Smooth muscle cell (in vitro differentiated cells): ENCODE measurements around the gene POLG2. TPM values are rescaled to one million over a fixed set of nuclear protein-coding genes. Genes with fewer than 3 reads are reported as not detected.
"Not testable (repeated sequence)": the region's sequence is repeated elsewhere in the genome, so short reads cannot be mapped to it uniquely, and the experiment has no call there.

Source experiments
- DNase-seq: peaks from one replicate; lab custom pipeline; 2025; ENCODE audit not compliant: unreplicated experiment; lab: John Stamatoyannopoulos, UW
- H2AFZ ChIP-seq: fragments of 200-600 bp; sonication (generic); 2 replicates; pipeline ENCODE4 v1.6.0; 2016; ENCODE audit warnings: antibody characterized with exemption, low read depth, mild to moderate bottlenecking
- H3F3A ChIP-seq: fragments of 200-600 bp; sonication (generic); 2 replicates; pipeline ENCODE4 v1.6.0; 2017; ENCODE audit warnings: antibody characterized with exemption, low read depth
- H3K27ac ChIP-seq: fragments of 200-600 bp; sonication (generic); 2 replicates; pipeline ENCODE4 v1.5.1; 2016; ENCODE audit warnings: low read depth, mild to moderate bottlenecking
- H3K27me3 ChIP-seq: fragments of 200-600 bp; sonication (generic); 2 replicates; pipeline ENCODE4 v1.6.1; 2016; ENCODE audit warnings: low read depth, mild to moderate bottlenecking
- H3K36me3 ChIP-seq: fragments of 200-600 bp; sonication (generic); 2 replicates; pipeline ENCODE4 v1.5.1; 2016; ENCODE audit warnings: low read depth
- H3K4me1 ChIP-seq: fragments of 200-600 bp; sonication (generic); 2 replicates; pipeline ENCODE4 v1.5.1; 2016; ENCODE audit warnings: low read depth
- H3K4me2 ChIP-seq: fragments of 200-600 bp; sonication (generic); 2 replicates; pipeline ENCODE4 v1.6.0; 2016; ENCODE audit warnings: mild to moderate bottlenecking
- H3K4me3 ChIP-seq: fragments of 200-600 bp; sonication (generic); 2 replicates; pipeline ENCODE4 v1.5.1; 2016; ENCODE audit warnings: mild to moderate bottlenecking
- H3K79me2 ChIP-seq: fragments of 200-600 bp; sonication (generic); 2 replicates; pipeline ENCODE4 v1.6.0; 2016; ENCODE audit warnings: low read depth, mild to moderate bottlenecking
- H3K9ac ChIP-seq: fragments of 200-600 bp; sonication (generic); 2 replicates; pipeline ENCODE4 v1.6.0; 2016; ENCODE audit warnings: low read depth
- H3K9me3 ChIP-seq: fragments of 200-600 bp; sonication (generic); replicated peaks from 2 replicates; pipeline ENCODE4 v1.5.1; 2016; ENCODE audit warnings: low read depth
- H4K20me1 ChIP-seq: fragments of 200-600 bp; sonication (generic); 2 replicates; pipeline ENCODE4 v1.6.0; 2016; ENCODE audit warnings: low read depth
- CTCF ChIP-seq: fragments of 200-600 bp; sonication (generic); IDR thresholded peaks from 2 replicates; pipeline ENCODE4 v1.5.1; 2017; ENCODE audit warnings: borderline replicate concordance, mild to moderate bottlenecking, antibody characterized with exemption; ENCODE audit not compliant: insufficient read depth, poor library complexity, severe bottlenecking
- WGBS: methylation state at CpG from one replicate; pipeline ENCODE4 v1.1.7; 2016; ENCODE audit warnings: low lambda C conversion rate; 5-methylcytosine and 5-hydroxymethylcytosine counted together
- polyA plus RNA-seq: library from polyadenylated mRNA; unstranded; fragments of >200 nt; fragmentation: Nextera tagmentation; extraction: Ambion mirVana; gene quantifications from 2 replicates; pipeline ENCODE4 v1.2.1, GENCODE V29; 2016
- total RNA-seq: library from RNA; depleted of rRNA; stranded (reverse); fragments of >200 nt; gene quantifications from 2 replicates; pipeline ENCODE4 v1.2.3, GENCODE V29; 2014

Gene POLG2
- total and polyA plus RNA-seq, 2 experiments from 2014 or later, result 8.0 to 22.6 TPM

GRCh38 chr17:64497565-64498035, 746 bp upstream of the POLG2 start:
- WGBS, result 59% methylated on average over 4 of the region's 4 CpGs
- Histone ChIP-seq H3K9ac (peak overlapping the region; percentile 70), H3K36me3 (peaks cover 37% of the 10 kb centered on the region), H2AFZ (no peak overlapping the region), H4K20me1 (peaks cover 47% of the 10 kb centered on the region), H3K27me3 (no peaks in the 10 kb centered on the region), H3F3A (peaks cover 47% of the 10 kb centered on the region), H3K9me3 (no peaks in the 10 kb centered on the region), H3K4me1 (peaks cover 20% of the 10 kb centered on the region), H3K4me2 (peak overlapping the region; percentile 82), H3K27ac (peak overlapping the region; percentile 99), H3K79me2 (peaks cover 46% of the 10 kb centered on the region), H3K4me3 (peak overlapping the region; percentile 54)
- peak; percentile 1 for TF ChIP-seq CTCF
- no peak for DNase-seq

GRCh38 chr17:64496348-64496785, 487 bp downstream of the POLG2 start:
- peak overlapping the region; percentile 54 for H3K4me3 ChIP-seq
- H3K4me2 ChIP-seq, result peak overlapping the region; percentile 82
- H3K27ac ChIP-seq, result peak overlapping the region; percentile 99
- H4K20me1 ChIP-seq, result peaks cover 35% of the 10 kb centered on the region
- no peaks in the 10 kb centered on the region for H3K9me3 ChIP-seq
- peaks cover 24% of the 10 kb centered on the region for H3K36me3 ChIP-seq
- no peak for DNase-seq
- TF ChIP-seq CTCF, result no peak
- H2AFZ ChIP-seq, result no peak overlapping the region
- H3K79me2 ChIP-seq, result peaks cover 34% of the 10 kb centered on the region
- H3F3A ChIP-seq, result peaks cover 35% of the 10 kb centered on the region
- no peaks in the 10 kb centered on the region for H3K27me3 ChIP-seq
- WGBS, result 3% methylated on average over 20 of the region's 20 CpGs
- peak overlapping the region; percentile 28 for H3K9ac ChIP-seq
- H3K4me1 ChIP-seq, result peaks cover 17% of the 10 kb centered on the region

- peaks cover 24% of the 10 kb centered on the region for H3K79me2 ChIP-seq
- H3K27me3 ChIP-seq, H3K27ac ChIP-seq, DNase-seq, H3K9ac ChIP-seq, H3K4me3 ChIP-seq, H3K9me3 ChIP-seq, H2AFZ ChIP-seq: not testable (repeated sequence)
- H3F3A ChIP-seq, result peaks cover 24% of the 10 kb centered on the region
- WGBS, result 94% methylated on average over 5 of the region's 5 CpGs
- peaks cover 19% of the 10 kb centered on the region for H3K36me3 ChIP-seq
- H3K4me2 ChIP-seq, result peak overlapping the region; percentile 22
- H3K4me1 ChIP-seq, result peaks cover 17% of the 10 kb centered on the region
- H4K20me1 ChIP-seq, result peaks cover 24% of the 10 kb centered on the region
Measured at GRCh38 chr17:64495300-64495699, 1.6 kb downstream of the POLG2 start.

- TF ChIP-seq CTCF, result no peak
- Histone ChIP-seq H3K36me3 (peaks cover 10% of the 10 kb centered on the region), H2AFZ (no peak overlapping the region), H3K27ac (no peak overlapping the region), H3K9me3 (no peaks in the 10 kb centered on the region), H3K4me2 (no peak overlapping the region), H3K9ac (no peak overlapping the region), H3F3A (peaks cover 13% of the 10 kb centered on the region), H3K4me1 (peaks cover 17% of the 10 kb centered on the region), H4K20me1 (peaks cover 13% of the 10 kb centered on the region), H3K4me3 (no peak overlapping the region), H3K79me2 (peaks cover 20% of the 10 kb centered on the region), H3K27me3 (no peaks in the 10 kb centered on the region)
- no peak for DNase-seq
- WGBS, result 99% methylated on average over 2 of the region's 2 CpGs
Measured at GRCh38 chr17:64494121-64494520, 2.7 kb downstream of the POLG2 start.
